Left forelimb (tissue), 1 donor: ENCODE results near the gene ZDHHC14.
"Not testable (repeated sequence)": the region's sequence is repeated elsewhere in the genome, so short reads cannot be mapped to it uniquely, and the experiment has no call there.

Source experiments
- DNase-seq: peaks from one replicate; pipeline ENCODE4 v3.0.0-alpha.2; 2018; ENCODE audit warnings: low spot score

ZDHHC14 gene

DNA sequence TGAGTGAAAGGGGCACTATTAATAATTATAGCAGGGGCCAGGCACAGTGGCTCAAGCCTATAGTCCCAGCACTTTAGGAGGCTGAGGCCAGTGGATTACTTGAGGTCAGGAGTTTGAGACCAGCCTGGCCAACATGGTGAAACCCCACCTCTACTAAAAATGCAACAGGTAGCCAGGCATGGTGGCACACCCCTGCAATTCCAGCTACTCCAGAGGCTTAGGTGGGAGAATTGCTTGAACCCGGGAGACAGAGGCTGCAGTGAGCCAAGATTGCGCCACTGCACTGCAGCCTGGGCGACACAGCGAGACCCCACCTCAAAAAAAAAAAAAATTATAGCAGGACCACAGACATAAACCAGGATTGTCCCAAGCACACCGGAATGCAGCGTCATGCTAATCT lies 340.0 kb downstream of the ZDHHC14 start:
- not testable (repeated sequence) for DNase-seq

DNA sequence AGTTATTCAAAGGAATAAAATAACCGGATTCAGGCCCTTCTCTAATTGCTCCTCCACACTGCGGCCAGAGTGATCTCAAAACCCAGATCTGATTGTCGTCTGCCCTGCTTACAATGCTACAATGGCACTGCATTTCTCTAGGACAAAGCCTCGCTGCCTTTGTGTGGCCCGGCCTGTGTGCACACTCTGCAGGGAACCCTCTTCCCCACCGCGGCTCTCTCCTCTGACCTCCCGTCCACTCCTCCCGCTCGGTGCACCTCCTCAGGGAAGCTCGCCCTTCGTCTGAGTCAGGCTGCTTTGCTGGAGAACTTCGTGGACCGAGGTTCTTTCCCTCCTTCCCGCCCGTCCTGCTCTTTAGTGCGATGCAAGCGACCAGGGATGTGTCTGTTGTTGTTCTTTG lies 340.4 kb downstream of the ZDHHC14 start:
- no peak for DNase-seq

DNA sequence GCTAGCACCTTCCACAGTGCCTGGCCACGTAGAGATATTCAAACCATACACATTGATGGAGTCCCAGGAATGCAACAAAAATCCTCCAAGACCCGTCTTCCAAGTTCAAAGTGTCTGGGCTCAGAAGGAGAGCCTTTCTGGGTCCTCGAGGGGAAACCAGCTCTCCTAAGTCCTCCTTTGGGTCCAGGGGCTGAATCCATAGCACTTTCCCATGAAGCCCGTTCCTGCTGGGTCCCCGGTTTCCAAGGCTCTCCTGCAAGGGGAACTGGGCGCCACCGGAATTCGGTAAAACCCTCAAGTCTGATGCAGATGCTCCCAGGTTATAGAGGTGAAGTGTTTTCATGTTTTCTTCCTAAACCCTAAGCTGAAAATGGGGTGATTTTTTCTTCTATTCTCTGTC lies 340.8 kb downstream of the ZDHHC14 start:
- DNase-seq = no peak

DNA sequence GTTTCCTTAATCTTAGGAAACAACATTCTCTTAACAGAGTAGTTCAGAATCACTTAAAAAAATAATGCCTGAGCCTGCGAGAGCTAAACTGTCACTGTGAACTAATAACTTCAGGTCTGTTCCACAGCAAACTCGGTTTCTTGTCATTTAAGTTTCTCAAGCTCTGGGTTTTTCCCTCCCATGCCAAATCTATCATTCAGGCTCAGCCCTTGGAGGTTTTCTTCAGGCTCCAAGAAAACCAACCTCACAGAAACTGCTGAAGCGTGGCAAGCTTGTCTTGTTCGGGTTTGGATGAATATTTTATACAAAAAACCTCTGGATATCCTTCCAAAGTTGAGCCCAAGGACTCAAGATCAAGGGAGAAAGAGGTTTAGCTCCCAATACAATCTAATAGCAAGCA lies 342.4 kb downstream of the ZDHHC14 start:
- DNase-seq = no peak

DNA sequence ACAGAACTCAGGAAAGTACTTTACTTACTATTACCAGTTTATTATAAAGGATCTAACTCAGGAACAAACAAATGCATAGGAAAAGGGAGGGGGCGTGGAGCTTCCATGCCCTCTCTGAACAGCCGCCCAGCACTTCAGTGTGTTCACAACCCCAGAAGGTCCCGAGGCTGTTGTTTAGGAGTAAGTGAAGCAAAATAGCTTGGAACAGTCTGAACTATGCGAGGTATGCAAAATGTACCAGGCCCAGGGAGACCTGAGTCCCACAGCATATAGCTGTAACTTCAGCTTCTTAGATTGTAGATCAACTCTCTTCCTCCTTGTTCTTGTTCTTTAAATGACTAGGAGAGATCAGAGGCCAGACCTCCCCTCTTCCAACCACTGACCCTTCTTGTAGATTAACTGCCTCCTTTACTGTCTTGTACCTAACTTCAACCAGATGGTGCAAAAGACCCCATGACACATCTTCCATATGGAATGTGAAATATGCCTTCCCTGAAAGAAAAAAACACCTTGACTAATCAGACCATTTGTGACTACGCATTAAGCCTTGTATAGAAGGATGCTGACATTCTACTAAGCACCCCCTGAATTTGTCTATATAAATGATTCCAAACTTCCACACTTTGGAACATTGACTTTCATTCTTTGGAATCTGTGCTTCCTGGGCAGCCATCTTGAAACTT lies 343.3 kb downstream of the ZDHHC14 start:
- no peak for DNase-seq

DNA sequence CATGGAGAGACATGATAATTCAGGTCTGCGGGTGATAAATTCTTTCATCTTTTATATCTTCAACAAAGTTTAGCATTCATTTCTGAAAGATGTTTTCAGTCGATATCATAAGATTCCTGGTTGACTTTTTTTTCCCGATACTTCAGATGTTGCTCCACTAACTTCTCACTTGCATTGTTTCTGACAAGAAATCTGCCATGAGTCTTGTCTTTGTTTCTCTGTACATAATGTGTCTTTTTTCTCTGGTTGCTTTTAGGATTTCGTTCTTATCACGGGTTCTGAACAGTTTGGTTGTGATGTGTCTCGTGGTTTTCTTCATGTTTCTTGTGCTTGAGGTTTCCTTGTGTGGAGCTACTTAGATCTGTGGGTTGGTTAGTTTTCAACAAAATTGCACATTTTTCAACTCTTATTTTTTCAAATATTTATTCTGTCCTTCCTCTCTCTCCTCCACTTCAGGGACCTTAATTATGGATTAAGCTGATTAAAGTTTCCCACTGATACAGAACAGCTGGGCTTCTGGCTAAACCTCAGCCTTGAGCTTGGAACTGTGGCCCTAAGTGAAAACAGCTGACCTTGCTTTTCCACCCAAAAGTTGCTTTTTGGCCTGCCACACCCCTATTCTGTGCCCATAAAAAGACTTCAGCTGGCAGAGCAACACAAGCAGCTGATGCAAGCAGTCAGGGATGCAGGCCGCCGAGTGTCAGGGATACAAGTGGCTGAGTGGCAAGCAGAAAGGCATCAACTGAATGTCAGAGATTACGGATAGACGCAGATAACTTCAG lies 344.2 kb downstream of the ZDHHC14 start:
- DNase-seq = no peak

DNA sequence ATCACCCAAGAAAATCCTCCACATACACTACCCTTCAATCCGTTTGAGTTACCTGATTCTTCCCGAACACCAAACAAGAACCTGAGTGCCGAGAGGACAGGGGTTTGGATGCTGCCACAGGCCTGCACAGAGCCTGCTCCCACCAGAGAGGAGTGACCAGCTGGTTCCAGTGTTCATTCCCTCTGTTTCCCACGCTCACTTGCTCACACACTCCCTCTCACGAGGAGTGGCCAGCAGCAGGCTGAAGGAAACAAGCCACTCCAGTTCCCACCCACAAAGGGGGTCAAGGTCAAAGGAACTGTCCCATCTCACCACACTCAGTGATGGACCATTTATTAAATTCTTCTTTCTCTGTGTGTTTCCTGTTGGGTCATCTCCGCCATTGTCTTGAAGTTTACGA lies 344.8 kb downstream of the ZDHHC14 start:
- DNase-seq = no peak

DNA sequence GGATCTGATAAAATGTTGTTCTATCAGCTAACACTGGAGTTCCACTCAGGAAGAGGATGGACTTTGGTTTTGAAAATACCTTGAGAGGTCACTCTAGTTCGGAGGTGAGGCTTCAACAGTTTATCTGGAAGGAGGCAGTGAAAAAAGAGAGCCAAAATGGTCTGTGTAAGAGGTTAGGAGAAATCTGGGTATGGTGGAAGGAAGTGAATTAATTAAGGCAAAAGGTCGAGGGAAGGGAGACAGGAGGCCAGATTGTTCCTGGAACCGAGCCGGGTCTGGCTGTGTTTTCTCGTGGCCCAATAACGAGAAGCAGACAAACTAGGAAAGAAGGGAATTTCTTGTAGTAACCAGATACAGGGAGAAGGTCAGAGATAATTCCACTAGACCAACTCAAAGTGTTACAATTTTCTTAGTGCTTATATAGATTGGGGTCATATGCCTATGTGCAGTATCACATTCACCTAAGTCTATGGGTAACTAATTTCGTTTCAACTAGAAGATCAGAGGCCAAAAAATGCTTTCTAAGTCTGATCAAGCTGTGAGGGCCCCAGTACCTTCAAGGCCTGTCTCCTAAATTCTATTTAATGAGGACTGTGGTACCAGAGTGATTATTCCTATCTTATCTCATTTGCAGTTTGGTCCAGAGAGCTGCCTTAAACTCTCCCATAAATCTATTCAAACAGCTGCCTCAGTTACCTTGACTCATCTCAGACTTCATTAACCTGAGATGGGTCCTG lies 346.1 kb downstream of the ZDHHC14 start:
- no peak for DNase-seq
